Measurements from ENCODE around the gene PRR7.
A peak's percentile ranks its signal among the peaks of the same experiment; 100 is the strongest.

The PRR7 gene

GRCh38 chr5:177425196-177425800 lies 21.3 kb upstream of the PRR7 start:
- no peak for DNase-seq

DNA sequence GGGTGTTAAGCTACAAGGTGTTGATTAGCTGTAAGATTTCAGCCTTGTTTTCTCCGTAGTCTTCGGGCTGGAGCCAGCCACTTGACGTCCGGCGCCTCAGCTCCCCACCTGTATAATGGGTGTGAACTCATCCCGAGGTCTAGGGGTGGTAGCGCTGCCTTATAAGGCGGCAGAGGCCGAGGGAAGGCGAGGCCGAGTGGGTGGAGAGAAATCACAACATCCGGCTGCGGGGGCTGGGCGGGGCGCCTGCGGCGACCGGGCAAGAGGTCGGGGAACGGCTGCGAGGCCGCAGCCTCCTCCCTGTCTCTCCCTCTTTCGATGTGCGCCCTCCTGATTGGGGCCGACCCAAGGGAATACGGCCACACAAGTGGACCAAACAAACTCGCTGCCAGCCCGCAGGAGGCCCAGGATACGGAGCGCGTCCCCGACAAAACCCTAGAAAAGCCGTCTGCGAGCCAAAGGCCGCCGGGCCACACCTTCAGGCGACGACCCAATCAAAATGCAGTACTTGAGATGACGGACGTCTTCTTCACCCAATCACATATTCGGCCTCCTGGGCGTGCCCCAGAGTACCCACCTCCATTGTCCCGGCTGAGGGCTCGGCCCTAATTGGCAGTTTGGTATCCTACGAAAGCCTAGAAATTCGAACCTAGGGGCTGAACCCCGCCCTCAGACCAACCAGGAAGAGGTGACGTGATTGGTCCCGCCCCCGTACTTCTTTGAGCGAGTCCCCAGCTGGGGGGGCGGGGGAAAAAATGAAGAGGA lies 20.6 kb upstream of the PRR7 start:
- peak; percentile 100 for DNase-seq

GRCh38 chr5:177426566-177427210 lies 19.9 kb upstream of the PRR7 start, which contains the start of gene GRK6:
GRK6 (plus strand) TSS chr5:177426676; CDS start chr5:177426846, 170 bp downstream.
- DNase-seq, result no peak

- no peak for DNase-seq
Observed at GRCh38 chr5:177427211-177427822, 19.3 kb upstream of the PRR7 start.

DNA sequence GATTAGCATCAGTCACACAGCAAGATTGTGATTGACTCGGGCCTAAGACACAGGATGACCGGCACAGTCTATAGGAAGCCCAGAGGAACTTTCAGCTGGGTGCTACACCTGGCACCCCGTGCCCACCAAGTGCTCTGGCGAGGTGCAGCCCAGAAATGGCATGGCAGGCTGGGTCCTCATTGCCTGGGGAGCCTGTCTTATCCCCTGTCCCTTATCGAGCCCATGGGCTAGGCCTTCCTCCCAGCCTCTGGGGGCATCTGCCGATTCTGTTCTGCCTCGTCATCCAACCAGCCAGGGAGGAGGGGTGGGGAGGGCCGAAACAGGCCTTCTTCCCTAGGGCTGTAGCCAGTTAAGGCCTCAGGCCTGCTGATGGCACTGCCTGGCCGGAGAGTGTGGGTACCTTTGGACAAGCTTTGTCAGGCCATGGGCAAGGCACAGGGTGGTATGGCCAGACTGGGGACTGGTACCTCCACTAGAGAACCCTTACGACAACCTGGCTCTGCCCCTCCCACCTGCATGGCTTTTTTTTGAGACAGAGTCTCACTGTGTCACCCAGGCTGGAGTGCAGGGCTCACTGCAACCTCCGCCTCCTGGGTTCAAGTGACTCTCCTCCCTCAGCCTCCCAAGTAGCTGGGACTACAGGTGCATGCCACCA lies 18.6 kb upstream of the PRR7 start:
- DNase-seq, result no peak

DNA sequence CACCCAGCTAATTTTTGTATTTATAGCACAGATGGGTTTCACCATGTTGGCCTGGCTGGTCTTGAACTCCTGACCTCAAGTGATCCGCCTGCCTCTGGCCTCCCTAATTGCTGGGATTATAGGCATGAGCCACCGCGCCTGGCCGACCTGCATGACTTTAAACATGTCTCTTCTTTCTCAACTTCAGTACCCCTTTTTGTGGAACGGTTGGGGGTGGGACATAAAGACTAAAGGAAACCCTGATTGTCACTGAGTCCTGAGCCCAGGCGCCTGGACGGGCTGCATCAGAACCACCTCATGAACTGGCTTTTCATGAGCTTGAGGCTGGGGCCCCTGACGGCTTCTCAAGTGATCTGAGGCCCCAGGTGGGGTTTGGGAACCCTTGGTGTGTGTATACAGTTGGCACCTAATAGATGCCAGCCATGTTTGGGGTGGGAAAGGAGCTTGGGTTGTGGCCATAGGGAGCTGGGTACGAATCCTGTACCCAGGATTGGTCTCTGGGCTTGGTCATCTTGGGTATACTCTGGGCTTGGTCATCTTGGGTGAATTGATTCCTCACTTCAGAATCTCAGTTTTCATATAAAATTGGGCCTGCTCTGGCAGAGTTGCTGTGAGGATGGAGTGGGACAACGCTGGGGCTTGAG lies 17.9 kb upstream of the PRR7 start:
- no peak for DNase-seq

DNA sequence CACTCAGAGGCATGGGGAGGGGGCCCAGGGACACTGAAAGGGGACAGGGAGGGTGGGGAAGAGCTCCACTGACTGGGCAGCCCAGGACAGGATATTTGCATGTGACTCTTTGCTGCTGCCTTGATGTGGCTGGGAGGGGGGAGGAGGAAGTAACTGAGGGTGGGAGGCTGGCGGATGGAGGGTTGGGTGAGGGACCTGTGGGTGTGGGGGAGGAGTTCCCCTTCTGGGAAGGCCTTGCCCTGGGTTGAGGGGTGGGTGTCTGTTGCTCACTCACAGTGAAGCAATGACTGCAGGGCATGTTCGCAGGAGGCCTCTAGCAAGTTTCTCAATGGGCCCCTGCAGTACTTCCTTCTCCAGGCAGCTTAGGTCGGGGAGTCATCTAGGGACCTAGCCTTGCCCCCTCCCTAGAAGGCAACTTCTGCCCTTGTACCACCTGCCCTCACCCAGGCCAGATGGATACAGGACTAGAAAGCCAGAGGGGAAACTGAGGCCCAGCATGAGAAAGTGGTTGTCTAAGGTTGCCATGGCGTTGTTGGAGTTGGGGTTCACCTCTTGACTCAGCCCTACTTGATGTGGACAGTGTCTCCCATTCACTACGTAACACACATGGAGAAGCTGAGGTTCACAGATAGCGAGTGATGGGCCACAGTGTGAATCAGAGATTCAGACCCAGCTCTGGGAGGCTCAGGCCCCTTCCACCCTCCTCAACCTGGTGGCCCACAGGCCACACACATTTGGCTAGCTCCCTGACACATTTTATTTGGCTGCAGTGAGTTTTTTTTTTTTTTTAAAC lies 17.2 kb upstream of the PRR7 start:
- no peak for DNase-seq

DNA sequence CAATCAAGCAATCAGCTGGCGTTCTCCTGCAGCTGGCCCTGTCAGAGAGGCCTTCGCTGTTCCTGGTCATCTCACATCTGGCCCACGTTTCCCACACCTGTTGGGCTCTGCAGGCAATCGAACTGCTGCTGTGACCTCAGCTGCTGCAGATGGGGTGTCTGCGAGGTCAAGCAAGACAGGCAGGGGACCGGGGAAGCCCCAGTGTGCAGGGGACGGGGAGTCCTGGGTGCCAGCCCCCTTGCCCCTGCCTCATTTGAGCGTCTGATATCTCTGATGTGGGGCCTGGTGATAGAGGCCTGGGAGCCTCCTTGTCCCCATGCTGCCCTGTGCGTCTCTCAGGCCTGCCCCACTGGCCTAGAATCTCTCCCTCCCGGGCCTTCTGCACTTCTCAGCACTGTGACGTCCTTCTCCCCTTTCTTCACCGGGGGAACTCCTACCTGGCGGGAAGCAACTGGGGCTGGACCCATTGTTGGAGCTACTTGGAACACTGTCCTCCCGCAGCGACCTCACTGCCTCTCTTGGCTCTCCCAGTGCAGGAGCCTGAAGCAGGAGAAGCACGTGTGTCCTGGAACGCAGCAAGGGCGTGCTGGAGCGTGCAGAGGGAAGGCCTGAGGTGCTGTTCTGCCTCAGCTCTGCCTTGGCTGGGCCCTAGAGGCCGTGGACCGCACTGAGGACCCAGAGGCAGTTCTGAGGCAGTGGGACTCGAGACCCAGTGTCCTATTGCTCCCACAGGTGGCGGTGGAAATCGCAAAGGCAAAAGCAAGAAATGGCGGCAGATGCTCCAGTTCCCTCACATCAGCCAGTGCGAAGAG lies 16.3 kb upstream of the PRR7 start:
- no peak for DNase-seq

DNA sequence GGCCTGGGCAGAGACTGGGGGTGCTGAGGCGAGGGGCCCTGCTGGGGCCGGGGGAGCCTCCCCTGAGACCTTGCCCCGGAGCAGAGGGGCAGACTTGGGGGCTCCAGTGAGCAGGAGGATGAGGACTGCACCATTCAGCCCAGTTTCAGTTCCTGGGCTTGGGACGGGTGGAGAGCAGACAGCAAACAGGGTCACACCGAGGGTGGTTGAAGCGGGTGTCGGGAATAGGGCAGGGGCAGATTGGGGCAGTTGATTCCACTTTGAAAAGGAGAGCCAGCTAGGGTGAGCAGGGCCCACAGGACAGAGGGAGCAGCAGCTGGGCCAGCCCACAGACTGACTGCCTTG lies 15.7 kb upstream of the PRR7 start:
- no peak for DNase-seq

- DNase-seq, result no peak
Observed at GRCh38 chr5:177431317-177432142, 15.1 kb upstream of the PRR7 start.

DNA sequence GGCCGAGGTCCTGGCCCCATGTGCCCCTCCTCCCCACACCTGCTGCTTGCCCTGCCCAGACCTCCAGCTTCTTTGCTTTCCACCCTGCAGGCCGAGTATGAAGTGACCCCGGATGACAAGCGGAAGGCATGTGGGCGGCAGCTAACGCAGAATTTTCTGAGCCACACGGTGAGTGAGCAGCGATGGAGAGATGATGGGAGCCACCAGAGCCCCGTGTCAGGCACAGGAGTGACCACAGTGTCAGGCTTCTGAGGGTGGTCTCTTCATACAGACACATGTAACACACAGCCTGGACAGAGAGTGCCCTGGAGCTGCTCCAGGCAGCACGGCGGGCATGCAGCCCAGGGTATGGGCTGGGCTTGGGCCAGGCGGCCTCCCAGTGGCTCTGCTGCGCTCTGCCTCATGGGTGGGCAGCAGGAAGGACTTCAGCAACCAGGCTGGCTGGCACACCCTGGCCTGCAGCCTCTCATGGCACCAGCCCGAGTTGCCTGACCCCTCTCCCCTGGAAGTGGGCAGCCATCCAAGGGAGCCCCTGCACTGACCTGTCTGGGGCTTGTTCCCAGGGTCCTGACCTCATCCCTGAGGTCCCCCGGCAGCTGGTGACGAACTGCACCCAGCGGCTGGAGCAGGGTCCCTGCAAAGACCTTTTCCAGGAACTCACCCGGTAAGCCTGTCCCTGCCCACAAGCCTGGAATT lies 14.3 kb upstream of the PRR7 start:
- no peak for DNase-seq

DNA sequence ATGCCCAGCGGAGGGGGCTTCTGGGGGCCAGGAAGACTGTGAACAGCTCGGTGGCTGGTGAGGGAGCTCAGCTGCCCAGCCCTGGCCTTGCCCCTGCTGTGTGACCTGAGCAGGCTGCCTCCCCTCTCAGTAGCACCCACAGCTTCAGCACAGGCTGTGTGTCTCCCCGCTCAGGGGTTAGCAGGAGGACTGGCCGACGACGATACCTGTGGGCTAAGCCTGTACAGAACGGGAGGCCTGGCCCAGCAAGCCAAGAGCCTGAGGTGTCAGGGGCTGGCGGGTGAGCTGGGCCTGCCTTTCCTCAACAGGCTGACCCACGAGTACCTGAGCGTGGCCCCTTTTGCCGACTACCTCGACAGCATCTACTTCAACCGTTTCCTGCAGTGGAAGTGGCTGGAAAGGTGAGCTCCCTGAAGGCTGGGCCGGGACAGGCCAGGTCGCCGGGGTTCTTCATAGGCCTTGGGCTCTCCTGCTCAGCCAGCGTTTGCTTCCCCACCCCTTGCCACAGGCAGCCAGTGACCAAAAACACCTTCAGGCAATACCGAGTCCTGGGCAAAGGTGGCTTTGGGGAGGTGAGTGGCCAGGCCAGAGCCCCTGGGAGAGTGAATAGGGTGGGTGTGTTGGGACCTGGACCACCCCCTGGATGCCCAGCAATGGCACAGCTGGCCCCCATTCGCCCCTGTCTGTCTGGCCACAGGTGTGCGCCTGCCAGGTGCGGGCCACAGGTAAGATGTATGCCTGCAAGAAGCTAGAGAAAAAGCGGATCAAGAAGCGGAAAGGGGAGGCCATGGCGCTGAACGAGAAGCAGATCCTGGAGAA lies 13.6 kb upstream of the PRR7 start:
- no peak for DNase-seq

DNA sequence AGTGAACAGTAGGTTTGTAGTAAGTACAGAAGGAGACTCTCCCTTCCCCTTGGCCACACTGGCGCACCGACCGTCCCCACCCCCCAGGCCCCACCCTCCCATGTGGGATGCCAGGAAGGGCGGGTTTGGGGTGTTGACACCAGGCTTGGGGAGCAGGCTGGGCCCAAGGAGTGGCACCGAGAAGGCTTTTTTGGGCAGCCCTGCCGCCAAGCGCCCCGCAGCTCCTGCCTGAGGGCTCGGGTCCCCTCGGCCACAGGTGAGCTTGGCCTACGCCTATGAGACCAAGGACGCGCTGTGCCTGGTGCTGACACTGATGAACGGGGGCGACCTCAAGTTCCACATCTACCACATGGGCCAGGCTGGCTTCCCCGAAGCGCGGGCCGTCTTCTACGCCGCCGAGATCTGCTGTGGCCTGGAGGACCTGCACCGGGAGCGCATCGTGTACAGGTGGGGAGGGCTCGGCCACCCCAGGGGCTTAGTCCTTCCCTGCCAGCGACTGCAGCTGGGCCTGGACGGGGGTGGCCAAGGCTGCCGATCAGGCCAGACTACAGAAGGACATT lies 12.9 kb upstream of the PRR7 start:
- no peak for DNase-seq

DNA sequence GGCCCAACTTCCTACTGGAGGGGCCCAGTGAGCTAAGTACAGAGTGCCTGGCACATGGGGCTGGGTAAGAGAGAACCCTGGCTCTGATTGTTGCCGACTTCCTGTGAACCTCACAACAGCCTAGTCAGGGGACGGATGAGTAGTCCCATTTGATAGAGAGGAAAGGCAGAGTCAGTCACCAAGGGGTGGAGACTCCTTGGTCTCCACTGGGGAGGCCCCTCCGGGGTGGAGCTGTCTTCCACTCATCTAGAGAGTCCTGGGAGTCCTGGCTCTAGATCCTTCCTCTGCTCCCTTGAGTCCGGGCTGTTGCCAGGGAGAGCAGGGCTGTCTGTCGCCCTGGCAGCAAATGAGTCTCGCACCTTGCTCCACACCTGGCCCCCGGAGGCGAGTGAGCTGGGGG lies 12.2 kb upstream of the PRR7 start:
- no peak for DNase-seq

DNA sequence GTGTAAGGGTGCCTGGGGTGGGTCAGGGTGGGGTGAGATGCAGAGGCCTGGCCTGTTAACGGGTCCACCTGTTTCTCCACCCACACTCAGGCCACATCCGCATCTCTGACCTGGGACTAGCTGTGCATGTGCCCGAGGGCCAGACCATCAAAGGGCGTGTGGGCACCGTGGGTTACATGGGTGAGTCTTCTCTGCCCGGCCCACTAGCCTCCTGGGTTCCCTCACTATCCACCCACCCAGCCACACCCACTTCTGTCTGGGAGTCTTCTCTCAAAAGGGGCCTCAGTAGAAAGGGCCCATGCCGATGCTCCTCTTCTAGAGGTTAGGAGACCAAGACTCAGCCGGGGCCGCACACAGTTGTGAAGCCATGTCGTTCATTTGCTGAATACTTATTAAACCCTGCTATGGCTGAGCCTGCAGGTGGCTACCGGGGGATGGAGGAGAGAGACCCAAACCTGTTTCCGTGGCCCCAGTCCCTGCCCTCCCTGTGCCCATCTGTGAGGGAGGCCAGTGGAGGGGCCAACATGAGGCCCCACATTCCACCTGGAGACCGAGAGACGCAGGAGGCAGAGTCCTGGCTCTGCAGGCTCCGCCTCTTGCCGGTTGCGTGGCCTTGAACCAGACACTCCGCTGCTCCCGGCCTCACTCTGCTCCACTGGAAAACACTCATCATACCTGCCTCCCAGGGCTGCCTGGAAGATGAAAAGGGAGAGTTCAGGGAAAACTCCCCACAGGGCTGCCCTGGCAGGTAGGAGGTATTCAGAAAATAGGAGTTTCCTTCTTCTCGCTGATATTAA lies 11.5 kb upstream of the PRR7 start:
- DNase-seq, result no peak

GRCh38 chr5:177435847-177436536 lies 10.6 kb upstream of the PRR7 start:
- no peak for DNase-seq

- DNase-seq, result no peak
Observed at GRCh38 chr5:177437623-177438022, 9.0 kb upstream of the PRR7 start.

Data from fibroblast of skin of right quadriceps (primary cell).